ENCODE data around the gene TAMALIN. TPM values are rescaled to one million over a fixed set of nuclear protein-coding genes. Genes with fewer than 3 reads are reported as not detected.
A peak's percentile ranks its signal among the peaks of the same experiment; 100 is the strongest.

The TAMALIN gene
- polyA plus RNA-seq, 1 donor, result 9.6 TPM

- DNase-seq, result no peak
- H3K27ac ChIP-seq (ENCODE audit: low read length), result no peak overlapping the region
- peaks cover 22% of the 10 kb centered on the region for H3K4me1 ChIP-seq (ENCODE audit: control insufficient read depth, insufficient read depth, low read length)
- H3K36me3 ChIP-seq (ENCODE audit: control insufficient read depth, insufficient read depth, low read length), result peaks cover 13% of the 10 kb centered on the region
- H3K4me3 ChIP-seq (ENCODE audit: low read length), result no peak overlapping the region
- no CpG with 5 or more reads among the region's 8 CpGs for WGBS (ENCODE audit: insufficient coverage, low lambda C conversion rate)
- H3K9me3 ChIP-seq (ENCODE audit: control insufficient read depth, low read depth, low read length), result peaks cover 8% of the 10 kb centered on the region
- peaks cover 42% of the 10 kb centered on the region for H3K27me3 ChIP-seq (ENCODE audit: control insufficient read depth, insufficient read depth, low read length)
These were observed 5.0 kb downstream of the TAMALIN start for GRCh38 chr12:52011602-52012214.

DNA sequence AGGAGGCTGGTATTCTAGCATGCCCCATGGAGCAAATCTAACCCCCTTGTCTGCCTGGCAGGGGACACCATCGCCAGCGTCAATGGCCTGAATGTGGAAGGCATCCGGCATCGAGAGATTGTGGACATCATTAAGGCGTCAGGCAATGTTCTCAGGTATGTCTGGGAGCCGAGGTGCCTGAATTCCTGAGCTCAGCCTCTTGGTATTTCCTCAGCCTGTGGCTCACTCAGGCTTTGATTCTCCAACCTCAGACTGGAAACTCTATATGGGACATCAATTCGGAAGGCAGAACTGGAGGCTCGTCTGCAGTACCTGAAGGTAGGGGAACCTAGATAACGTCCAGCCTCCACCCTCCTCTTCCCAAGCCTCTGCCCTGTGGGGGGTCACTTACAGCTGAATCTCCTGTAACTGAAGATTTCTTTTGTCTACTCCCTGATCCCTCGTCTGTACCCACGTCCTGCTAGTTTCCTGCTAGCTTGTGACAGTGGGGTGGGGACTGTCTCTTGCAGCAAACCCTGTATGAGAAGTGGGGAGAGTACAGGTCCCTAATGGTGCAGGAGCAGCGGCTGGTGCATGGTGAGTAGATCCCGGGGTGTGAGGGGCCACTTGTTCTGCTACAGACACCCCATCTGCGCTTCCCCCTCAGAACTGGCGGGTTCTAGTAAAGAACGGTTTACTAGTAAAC is 7.0 kb downstream of the TAMALIN start:
- peaks cover 24% of the 10 kb centered on the region for H3K27me3 ChIP-seq (ENCODE audit: control insufficient read depth, insufficient read depth, low read length)
- WGBS (ENCODE audit: insufficient coverage, low lambda C conversion rate), result no CpG with 5 or more reads among the region's 16 CpGs
- peaks cover 13% of the 10 kb centered on the region for H3K36me3 ChIP-seq (ENCODE audit: control insufficient read depth, insufficient read depth, low read length)
- peaks cover 5% of the 10 kb centered on the region for H3K9me3 ChIP-seq (ENCODE audit: control insufficient read depth, low read depth, low read length)
- peaks cover 13% of the 10 kb centered on the region for H3K4me1 ChIP-seq (ENCODE audit: control insufficient read depth, insufficient read depth, low read length)
- no peak overlapping the region for H3K4me3 ChIP-seq (ENCODE audit: low read length)
- no peak overlapping the region for H3K27ac ChIP-seq (ENCODE audit: low read length)
- DNase-seq, result no peak

DNA sequence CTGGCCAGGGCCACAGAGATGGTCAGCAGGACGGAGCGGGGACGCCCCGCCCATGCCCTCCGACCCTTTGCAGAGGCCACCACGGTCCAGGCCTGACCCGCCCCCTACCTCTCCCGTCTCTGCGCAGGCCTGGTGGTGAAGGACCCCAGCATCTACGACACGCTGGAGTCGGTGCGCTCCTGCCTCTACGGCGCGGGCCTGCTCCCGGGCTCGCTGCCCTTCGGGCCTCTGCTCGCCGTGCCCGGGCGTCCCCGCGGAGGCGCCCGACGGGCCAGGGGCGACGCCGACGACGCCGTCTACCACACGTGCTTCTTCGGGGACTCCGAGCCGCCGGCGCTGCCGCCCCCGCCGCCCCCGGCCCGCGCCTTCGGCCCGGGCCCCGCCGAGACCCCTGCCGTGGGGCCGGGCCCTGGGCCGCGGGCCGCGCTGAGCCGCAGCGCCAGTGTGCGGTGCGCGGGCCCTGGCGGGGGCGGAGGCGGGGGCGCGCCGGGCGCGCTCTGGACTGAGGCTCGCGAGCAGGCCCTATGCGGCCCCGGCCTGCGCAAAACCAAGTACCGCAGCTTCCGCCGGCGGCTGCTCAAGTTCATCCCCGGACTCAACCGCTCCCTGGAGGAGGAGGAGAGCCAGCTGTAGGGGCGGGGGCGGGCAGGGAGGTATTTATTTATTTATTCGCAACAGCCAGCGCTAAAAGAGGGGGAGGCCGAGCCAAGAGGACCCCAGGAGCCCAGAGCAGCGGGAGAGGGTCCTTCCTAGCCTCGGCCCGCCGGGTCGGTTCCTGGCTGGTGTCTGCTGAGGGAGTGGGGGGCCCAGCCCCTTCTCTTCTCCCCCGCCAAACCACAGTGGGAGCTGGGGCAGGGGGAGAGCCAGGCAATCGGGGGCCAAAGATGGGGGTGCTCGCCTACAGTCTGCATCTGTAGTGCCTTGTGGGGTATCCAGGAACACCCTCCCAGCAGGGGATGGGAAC is 8.1 kb downstream of the TAMALIN start:
- Histone ChIP-seq H3K27ac (ENCODE audit: low read length) (no peak overlapping the region), H3K27me3 (ENCODE audit: control insufficient read depth, insufficient read depth, low read length) (peaks cover 21% of the 10 kb centered on the region), H3K36me3 (ENCODE audit: control insufficient read depth, insufficient read depth, low read length) (peaks cover 13% of the 10 kb centered on the region), H3K4me1 (ENCODE audit: control insufficient read depth, insufficient read depth, low read length) (peaks cover 11% of the 10 kb centered on the region), H3K4me3 (ENCODE audit: low read length) (no peak overlapping the region), H3K9me3 (ENCODE audit: control insufficient read depth, low read depth, low read length) (peaks cover 5% of the 10 kb centered on the region)
- DNase-seq, result peak in 1 of 2 donors; percentile 32
- no CpG with 5 or more reads among the region's 93 CpGs for WGBS (ENCODE audit: insufficient coverage, low lambda C conversion rate)

- no peak for DNase-seq
- peaks cover 5% of the 10 kb centered on the region for H3K9me3 ChIP-seq (ENCODE audit: control insufficient read depth, low read depth, low read length)
- H3K27ac ChIP-seq (ENCODE audit: low read length), result no peak overlapping the region
- no peak overlapping the region for H3K4me3 ChIP-seq (ENCODE audit: low read length)
- H3K27me3 ChIP-seq (ENCODE audit: control insufficient read depth, insufficient read depth, low read length), result peaks cover 22% of the 10 kb centered on the region
- H3K4me1 ChIP-seq (ENCODE audit: control insufficient read depth, insufficient read depth, low read length), result peaks cover 9% of the 10 kb centered on the region
- no CpG with 5 or more reads among the region's 10 CpGs for WGBS (ENCODE audit: insufficient coverage, low lambda C conversion rate)
- peaks cover 13% of the 10 kb centered on the region for H3K36me3 ChIP-seq (ENCODE audit: control insufficient read depth, insufficient read depth, low read length)
These were observed 8.8 kb downstream of the TAMALIN start for GRCh38 chr12:52015532-52016041.

GRCh38 chr12:52018433-52019112 is 11.8 kb downstream of the TAMALIN start:
- H3K9me3 ChIP-seq (ENCODE audit: control insufficient read depth, low read depth, low read length), result no peaks in the 10 kb centered on the region
- H3K27me3 ChIP-seq (ENCODE audit: control insufficient read depth, insufficient read depth, low read length), result peaks cover 37% of the 10 kb centered on the region
- no peak for DNase-seq
- WGBS (ENCODE audit: insufficient coverage, low lambda C conversion rate), result no CpG with 5 or more reads among the region's 4 CpGs
- no peak overlapping the region for H3K4me3 ChIP-seq (ENCODE audit: low read length)
- H3K4me1 ChIP-seq (ENCODE audit: control insufficient read depth, insufficient read depth, low read length), result peaks cover 7% of the 10 kb centered on the region
- no peak overlapping the region for H3K27ac ChIP-seq (ENCODE audit: low read length)
- H3K36me3 ChIP-seq (ENCODE audit: control insufficient read depth, insufficient read depth, low read length), result peaks cover 5% of the 10 kb centered on the region

DNA sequence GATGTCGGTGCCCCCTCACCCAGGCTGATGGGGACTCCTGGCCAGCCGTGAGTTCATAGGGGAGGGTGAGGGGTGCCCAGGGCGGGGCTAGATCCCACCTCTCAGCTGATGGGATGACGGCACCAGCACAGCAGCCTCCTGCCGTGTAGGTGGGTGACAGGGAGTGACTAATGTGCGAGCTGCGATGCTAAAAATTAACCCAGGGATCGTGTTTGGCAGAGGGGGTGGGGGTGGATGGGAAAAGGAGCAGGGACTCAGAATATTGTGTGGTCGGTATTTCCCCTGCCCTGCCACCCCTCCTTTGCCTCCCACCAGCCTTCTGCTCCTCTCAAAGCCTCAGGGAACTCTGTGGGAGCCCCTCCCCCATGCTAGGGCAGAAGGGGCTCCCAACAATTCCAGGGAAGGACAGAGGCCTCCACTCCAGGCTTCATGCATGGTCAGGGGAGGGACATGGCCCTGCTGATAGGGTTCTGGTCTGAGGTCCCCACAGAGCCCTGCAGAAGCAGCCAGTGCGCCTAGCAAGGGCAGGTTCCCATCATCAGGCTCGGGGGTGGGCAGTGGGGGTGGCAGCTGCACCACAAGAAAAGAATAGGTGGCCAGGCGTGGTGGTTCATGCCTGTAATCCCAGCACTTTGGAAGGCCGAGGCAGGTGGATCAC is 12.5 kb downstream of the TAMALIN start:
- WGBS (ENCODE audit: insufficient coverage, low lambda C conversion rate), result no CpG with 5 or more reads among the region's 13 CpGs

GRCh38 chr12:52020539-52021336 is 14.0 kb downstream of the TAMALIN start:
- peaks cover 14% of the 10 kb centered on the region for H3K4me1 ChIP-seq (ENCODE audit: control insufficient read depth, insufficient read depth, low read length)
- WGBS (ENCODE audit: insufficient coverage, low lambda C conversion rate), result 0% methylated on average over 2 of the region's 9 CpGs
- no peaks in the 10 kb centered on the region for H3K36me3 ChIP-seq (ENCODE audit: control insufficient read depth, insufficient read depth, low read length)
- no peak overlapping the region for H3K4me3 ChIP-seq (ENCODE audit: low read length)
- H3K27ac ChIP-seq (ENCODE audit: low read length), result no peak overlapping the region
- no peaks in the 10 kb centered on the region for H3K9me3 ChIP-seq (ENCODE audit: control insufficient read depth, low read depth, low read length)
- peaks cover 22% of the 10 kb centered on the region for H3K27me3 ChIP-seq (ENCODE audit: control insufficient read depth, insufficient read depth, low read length)
- peak in 1 of 2 donors; percentile 40 for DNase-seq

More for the DNA sequence above, 12.5 kb downstream of the TAMALIN start:
- peaks cover 33% of the 10 kb centered on the region for H3K27me3 ChIP-seq (ENCODE audit: control insufficient read depth, insufficient read depth, low read length)
- H3K27ac ChIP-seq (ENCODE audit: low read length), result no peak overlapping the region
- no peaks in the 10 kb centered on the region for H3K36me3 ChIP-seq (ENCODE audit: control insufficient read depth, insufficient read depth, low read length)
- no peak overlapping the region for H3K4me3 ChIP-seq (ENCODE audit: low read length)
- DNase-seq, result no peak
- H3K4me1 ChIP-seq (ENCODE audit: control insufficient read depth, insufficient read depth, low read length), result peaks cover 12% of the 10 kb centered on the region
- H3K9me3 ChIP-seq (ENCODE audit: control insufficient read depth, low read depth, low read length), result no peaks in the 10 kb centered on the region

GRCh38 chr12:52022841-52023181 is 16.1 kb downstream of the TAMALIN start:
- WGBS (ENCODE audit: insufficient coverage, low lambda C conversion rate), result no CpG with 5 or more reads among the region's 14 CpGs
- Histone ChIP-seq H3K36me3 (ENCODE audit: control insufficient read depth, insufficient read depth, low read length) (no peaks in the 10 kb centered on the region), H3K27me3 (ENCODE audit: control insufficient read depth, insufficient read depth, low read length) (peaks cover 18% of the 10 kb centered on the region), H3K4me1 (ENCODE audit: control insufficient read depth, insufficient read depth, low read length) (peaks cover 17% of the 10 kb centered on the region), H3K4me3 (ENCODE audit: low read length) (peak overlapping the region; percentile 54), H3K27ac (ENCODE audit: low read length) (no peak overlapping the region), H3K9me3 (ENCODE audit: control insufficient read depth, low read depth, low read length) (no peaks in the 10 kb centered on the region)
- peak in 1 of 2 donors; percentile 62 for DNase-seq

Data from large intestine (tissue), 3 donors.